Muscle of arm (tissue), 12 donors: ENCODE data around the gene HOXA10. TPM values are rescaled to one million over a fixed set of nuclear protein-coding genes. Genes with fewer than 3 reads are reported as not detected.

Source experiments
- DNase-seq: peaks from one replicate; pipeline ENCODE4 v3.0.0-alpha.2; 2013
- polyA plus RNA-seq, 12 donors: library from polyadenylated mRNA; unstranded; fragments of 120-200 nt; gene quantifications; one replicate each; pipeline ENCODE4 v1.2.1, GENCODE V29; 2013; ENCODE audit not compliant: insufficient read length in 12 of 12

The HOXA10 gene
- polyA plus RNA-seq, 12 donors: 19.4 to 41.0 (median 28.5) TPM; not detected in 1

DNA sequence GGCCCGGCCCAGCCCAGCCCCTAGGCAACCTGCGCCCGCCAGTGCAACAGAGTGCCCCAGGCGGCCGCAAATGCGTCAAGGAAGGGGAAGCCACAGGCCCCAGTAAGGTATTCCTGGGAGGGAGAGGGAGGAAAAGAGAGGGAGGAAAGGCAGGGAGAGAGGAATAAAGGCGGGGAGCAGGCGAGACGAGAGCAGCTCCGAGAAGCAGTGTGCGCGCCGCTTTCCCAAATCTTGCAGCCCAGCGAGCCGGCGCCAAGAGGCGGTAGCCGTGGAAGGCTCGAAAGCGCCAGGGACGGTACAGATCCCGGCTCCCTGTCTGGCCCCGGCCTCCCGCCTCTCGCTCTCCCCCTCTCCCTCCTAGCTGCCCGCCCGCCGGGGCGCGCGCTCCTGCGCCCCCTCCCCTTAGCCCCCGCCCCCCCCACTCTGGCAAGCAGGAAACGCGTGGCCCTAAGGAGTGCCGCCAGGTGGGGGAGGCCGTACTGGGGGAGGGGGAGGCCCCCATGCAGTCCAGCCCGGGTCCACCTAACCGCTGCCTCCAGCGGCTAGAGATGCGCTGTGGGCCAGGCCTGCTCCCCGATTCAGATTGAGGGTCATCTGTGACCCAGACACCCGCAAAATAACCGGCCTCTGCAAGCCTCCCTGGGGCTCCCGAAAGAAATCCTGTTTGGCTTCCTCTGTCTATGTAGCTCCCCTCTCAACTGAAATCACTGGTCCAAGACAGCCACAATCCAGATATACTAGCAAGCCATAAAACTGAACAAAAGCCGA lies 4.3 kb downstream of the HOXA10 start:
- DNase-seq: no peak

- no peak for DNase-seq
These were observed 5.7 kb downstream of the HOXA10 start for GRCh38 chr7:27168265-27168947.

DNA sequence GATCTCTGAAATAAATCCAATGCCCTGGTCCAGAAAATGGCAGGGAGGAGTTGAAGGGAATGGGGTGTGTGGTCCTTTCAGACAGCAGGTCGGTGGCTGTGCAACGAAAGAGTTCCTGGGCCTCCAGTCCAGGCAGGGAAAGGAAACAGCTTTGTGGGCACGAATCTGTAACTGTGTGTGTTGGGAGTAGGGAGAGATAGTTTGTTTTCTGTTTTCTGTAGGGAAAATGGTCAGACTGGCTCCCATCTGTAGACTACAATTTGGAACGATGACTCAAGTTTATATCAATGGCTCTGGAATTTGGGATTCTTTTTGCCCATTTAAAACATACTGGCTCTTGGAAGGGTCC lies 6.2 kb downstream of the HOXA10 start:
- DNase-seq: no peak

DNA sequence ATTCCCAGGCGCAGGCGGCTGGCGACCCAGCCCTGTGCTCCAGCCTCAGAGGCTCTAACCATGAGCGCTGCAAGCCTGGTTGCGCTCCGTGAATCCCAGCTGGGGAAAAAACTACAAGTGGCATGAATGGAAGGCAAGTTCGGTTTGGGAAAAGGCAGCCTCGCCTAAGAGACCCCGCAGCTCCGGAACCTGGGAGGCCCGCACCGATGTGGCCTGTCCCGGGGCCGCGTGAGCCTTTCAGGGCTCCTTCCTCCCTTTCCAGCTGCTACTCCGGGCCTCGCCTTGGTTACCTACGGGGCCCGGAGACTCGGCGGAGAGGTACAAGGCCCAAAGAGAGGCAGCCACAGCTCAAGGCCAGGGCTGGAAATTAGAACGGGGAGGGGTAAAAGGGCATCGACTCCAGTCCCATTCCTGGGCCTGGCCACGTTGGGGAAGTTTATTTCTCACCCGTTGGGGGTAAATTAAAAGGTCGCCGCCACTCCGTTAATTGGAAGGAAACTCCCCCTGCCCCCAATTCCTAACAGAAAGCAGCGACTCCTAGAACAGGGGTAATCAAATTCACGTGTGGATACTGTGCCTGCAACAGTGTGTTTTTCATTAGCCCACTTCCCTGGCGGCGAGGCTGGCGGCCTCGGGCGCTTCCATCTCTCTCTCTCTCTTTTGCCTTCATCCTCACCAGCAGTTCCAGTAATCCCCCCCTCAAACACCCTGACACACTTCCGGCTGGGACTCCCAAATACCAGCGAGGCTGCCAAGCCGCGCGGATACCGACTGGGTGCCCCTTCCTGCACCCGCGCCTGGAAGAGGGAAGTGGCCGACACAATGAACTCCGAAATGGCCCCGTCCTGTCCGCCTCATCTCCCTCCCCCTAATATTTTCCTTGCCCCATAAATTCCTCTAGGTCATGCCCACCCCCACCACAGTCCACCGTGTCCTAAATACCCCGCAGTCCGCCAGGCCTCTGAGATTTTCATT lies 7.3 kb downstream of the HOXA10 start:
- DNase-seq: peak; percentile 51

- peak; percentile 74 for DNase-seq
These were observed 8.1 kb downstream of the HOXA10 start for GRCh38 chr7:27165996-27166530.

DNA sequence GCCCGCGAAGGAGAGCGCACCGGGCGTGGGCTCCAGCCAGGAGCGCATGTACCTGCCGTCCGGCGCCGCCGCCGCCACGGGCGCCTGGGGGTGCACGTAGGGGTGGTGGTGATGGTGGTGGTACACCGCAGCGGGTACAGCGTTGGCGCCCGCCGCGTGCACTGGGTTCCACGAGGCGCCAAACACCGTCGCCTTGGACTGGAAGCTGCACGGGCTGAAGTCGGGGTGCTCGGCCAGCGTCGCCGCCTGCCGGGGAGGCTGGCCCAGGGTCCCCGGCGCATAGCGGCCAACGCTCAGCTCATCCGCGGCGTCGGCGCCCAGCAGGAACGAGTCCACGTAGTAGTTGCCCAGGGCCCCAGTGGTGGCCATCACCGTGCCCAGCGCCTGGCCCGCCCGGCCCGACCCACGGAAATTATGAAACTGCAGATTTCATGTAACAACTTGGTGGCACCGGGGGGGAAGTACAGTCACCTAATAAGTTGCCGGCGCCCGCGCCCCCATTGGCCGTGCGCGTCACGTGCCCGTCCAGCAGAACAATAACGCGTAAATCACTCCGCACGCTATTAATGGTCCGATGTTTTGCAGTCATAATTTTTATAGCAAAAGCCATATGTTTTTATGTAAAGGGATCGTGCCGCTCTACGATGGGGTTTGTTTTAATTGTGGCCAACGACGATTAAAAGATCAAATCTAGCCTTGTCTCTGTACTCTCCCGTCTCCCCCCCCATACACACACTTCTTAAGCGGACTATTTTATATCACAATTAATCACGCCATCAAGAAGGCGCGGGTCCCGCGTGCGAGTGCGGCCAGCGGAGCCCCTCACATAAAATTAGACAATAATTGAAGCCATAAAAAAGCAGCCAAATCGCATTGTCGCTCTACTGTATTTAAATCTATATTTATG lies 8.8 kb downstream of the HOXA10 start, which contains the start of gene HOXA9:
Gene HOXA9, minus strand, starts transcription at position 449 of the 907 bp plus-strand sequence. Its CDS starts 80 bp downstream, at position 369.
- peak; percentile 93 for DNase-seq

DNA sequence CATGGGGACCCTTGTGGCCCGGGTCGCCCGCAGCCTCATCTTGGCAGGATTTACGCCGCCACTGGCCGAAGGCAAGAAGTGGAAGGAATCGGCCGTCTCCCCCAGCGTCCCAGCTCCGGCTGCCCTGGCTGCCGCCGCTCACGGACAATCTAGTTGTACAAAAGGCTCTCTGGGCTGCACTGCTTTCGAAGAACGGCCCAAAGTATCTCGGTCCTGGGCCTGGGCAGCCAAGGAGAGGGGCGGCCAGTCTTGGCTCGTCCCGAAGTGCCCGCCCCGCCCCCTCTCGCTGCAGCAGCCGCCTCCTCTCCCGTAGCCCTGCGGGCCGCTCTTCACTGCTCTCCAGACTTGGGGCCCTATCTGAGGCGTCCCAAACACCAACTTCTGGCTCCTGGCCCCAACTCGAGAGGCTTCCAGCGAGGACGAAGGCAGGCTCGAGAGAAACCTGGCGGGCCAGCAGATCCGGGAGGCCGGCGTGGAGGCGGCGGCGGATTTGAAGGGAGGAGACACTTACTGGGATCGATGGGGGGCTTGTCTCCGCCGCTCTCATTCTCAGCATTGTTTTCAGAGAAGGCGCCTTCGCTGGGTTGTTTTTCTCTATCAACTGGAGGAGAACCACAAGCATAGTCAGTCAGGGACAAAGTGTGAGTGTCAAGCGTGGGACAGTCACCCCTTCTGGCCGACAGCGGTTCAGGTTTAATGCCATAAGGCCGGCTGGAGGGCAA lies 9.6 kb downstream of the HOXA10 start:
- DNase-seq: no peak

- no peak for DNase-seq
These were observed 10.1 kb downstream of the HOXA10 start for GRCh38 chr7:27164045-27164366.

DNA sequence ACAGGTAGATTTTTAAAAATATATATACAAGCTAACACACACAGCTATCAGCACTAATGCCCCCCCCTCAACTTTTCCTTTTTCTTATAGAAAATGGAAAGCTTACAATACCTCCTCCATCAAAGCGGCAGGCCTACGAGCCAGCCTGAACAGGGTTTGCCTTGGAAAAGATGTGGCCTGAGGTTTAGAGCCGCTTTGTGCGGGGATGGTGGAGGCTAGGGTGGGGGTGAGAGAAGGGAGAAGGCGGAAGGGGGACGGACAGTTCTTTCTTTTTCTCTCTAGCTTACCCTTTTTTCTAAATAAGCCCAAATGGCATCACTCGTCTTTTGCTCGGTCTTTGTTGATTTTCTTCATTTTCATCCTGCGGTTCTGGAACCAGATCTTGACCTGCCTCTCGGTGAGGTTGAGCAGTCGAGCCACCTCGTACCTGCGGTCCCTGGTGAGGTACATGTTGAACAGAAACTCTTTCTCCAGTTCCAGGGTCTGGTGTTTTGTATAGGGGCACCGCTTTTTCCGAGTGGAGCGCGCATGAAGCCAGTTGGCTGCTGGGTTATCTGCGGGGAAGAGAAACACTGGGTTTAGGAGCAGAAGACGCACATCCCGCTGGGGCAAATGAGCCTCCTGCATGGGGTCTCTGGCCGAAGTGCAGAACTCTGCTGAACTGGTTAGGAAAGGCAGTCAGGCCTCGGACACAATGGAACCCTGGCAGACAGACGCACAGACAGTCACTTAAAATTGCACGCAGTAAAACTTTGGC lies 10.7 kb downstream of the HOXA10 start:
- no peak for DNase-seq

GRCh38 chr7:27162561-27163287 lies 11.4 kb downstream of the HOXA10 start:
- peak; percentile 34 for DNase-seq

DNA sequence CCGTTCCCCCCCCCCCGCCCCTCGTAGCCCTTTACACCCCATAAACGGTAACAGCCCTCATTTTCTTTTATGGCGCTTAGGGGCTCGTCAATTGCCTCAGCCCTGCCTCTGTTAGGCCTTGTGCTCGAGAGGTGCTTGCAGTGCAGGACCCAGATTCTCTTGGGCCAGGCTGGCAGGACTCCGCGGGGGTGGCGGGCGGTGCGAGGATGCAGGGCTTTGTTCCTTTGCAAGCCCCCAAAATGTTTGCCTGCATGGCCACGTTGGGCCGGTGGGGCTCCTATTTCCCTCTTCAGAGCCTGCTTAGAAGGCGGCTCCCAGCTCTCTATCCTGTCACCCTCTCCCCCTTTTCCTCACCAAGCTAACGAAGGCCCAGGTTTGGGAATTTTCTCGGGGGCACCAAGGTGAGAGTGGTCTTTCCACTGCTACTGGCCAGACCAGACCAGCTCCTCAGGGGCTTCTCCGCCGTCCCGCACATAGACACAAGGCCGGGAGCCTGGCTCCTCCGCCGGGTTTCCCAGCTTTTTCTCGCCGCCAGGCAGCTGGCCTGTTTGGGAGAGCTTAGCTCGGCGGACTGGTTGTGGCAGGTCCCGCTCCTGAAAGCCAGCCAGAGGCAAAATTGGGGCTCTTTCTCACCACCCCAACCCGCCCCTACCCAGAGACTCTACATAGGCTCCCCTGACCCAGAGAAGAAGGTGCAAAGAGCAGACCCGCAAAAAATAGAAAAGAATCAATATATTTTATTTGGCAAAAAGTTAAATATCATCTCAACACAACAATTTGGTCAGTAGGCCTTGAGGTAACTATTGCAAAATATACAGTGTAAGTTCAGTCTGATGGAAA lies 12.2 kb downstream of the HOXA10 start:
- peak; percentile 53 for DNase-seq

- DNase-seq: no peak
These were observed 12.9 kb downstream of the HOXA10 start for GRCh38 chr7:27161214-27161720.

- DNase-seq: peak; percentile 93
These were observed 13.4 kb downstream of the HOXA10 start for GRCh38 chr7:27160546-27161213.

DNA sequence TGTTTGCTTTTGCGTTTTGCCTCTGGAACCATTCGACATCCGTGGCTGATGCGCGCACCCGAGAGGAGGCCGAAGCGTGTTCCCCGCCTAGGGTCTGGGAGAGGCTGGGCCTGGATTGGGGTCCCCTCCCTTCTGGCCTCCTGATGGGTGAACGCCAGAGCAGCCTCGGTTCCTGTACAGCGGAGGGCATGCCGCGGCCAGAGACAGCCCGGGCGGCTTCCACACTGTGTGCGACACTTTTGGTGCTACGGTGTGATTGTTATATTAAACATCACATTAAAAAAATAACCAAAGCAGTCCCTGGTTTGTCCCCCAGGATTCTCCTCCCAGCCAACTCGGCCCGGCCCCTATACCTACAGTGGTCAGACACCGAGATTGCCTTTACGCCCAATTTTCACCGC lies 14.0 kb downstream of the HOXA10 start:
- DNase-seq: no peak

- no peak for DNase-seq
These were observed 14.6 kb downstream of the HOXA10 start for GRCh38 chr7:27159266-27160144.
